Mammary epithelial cell (primary cell): ENCODE data around the gene FRMD6.

Source experiments
- EZH2 ChIP-seq: IDR thresholded peaks from 2 replicates; pipeline ENCODE4 v1.6.1; 2012; ENCODE audit warnings: low read length, inconsistent platforms, borderline replicate concordance
- TF ChIP-seq, protein P1 (sequence below), 2 donors: IDR thresholded peaks in 1 of 2; conservative IDR thresholded peaks in 1 of 2; 2 replicates each; pipeline ENCODE4 v1.5.1; 2011 to 2012; ENCODE audit warnings: inconsistent platforms in 2 of 2, low read length in 2 of 2, mild to moderate bottlenecking in 2 of 2, control low read depth in 1 of 2, low read depth in 1 of 2; ENCODE audit not compliant: insufficient read depth in 1 of 2; ENCODE audit errors: extremely low read depth in 1 of 2

DNA sequence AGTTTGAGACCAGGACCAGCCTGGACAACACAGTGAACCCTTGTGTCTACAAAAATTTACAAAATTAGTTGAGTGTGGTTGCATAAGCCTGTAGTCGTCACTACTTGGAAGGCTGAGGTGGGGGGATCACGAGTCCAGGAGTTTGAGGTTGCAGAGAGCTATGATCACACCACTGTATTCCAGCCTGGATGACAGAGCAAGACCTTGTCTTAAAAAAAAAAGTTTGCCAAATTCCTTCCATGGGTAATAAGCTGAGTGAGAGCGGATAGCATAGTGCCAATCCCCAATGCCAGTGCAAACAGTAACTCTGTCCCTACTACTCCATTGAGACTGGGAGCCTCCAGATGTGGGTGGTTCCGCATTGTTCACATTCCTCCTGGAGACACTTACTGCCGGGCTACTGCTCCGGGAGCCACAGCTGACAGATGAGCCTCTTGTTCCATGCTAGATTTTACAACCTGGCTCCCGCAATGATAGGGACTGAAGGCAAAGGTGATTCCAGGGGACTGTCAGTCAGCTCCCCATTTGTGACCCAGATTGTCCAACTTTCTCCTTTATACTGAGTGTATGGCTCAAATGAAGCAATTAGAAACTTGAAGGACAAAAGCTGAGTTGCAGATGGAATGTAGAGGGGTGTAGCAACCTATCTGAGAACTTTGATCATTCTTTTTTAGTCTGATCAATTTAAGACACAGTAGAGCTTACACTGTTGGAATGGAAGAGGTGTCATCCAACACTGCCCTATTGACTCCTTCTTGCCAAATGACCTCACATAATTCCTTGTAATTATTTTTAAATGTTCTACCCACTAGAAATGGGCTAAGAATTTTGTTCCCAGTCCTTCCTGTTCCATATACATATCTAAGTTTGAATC lies 13.4 kb upstream of the FRMD6 start:
- TF ChIP-seq EZH2 = no peak
- TF ChIP-seq, protein P1, sequence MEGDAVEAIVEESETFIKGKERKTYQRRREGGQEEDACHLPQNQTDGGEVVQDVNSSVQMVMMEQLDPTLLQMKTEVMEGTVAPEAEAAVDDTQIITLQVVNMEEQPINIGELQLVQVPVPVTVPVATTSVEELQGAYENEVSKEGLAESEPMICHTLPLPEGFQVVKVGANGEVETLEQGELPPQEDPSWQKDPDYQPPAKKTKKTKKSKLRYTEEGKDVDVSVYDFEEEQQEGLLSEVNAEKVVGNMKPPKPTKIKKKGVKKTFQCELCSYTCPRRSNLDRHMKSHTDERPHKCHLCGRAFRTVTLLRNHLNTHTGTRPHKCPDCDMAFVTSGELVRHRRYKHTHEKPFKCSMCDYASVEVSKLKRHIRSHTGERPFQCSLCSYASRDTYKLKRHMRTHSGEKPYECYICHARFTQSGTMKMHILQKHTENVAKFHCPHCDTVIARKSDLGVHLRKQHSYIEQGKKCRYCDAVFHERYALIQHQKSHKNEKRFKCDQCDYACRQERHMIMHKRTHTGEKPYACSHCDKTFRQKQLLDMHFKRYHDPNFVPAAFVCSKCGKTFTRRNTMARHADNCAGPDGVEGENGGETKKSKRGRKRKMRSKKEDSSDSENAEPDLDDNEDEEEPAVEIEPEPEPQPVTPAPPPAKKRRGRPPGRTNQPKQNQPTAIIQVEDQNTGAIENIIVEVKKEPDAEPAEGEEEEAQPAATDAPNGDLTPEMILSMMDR (conservative IDR thresholded peaks at IDR 0.05 in 1 of 2, IDR thresholded peaks at IDR 0.05 in 1 of 2; ENCODE audit: extremely low read depth in 1 of 2, insufficient read depth in 1 of 2, low read depth in 1 of 2, low read length in 2 of 2) = no peak
